Activated T-cell treated with anti-CD3 and anti-CD28 coated beads for 24 hours (primary cell): ENCODE data around the gene CD247.

Source experiments
- DNase-seq: peaks from one replicate; pipeline ENCODE4 v3.0.0-alpha.2; 2020; ENCODE audit warnings: low read depth

The CD247 gene

GRCh38 chr1:167512046-167512654 lies 6.2 kb downstream of the CD247 start:
- no peak for DNase-seq

GRCh38 chr1:167511374-167511986 lies 6.8 kb downstream of the CD247 start:
- no peak for DNase-seq

DNA sequence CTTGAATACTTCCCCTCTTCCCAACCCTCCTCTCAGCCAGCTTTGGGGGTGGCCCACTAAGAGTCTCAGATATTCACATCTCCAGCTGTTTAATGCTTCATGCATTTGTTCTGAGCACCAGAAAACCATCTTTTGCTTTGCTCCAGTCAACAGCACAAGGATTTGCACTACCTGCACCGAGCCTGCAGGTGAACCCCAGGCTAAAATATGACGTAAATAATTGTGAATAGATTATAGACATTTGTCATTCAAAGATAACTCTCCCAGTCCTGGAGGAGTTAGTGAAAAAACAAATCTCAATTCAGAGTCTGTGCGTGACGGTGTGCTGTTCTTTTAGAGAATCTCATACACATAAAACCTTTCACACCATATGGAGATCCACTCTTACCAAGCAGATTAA lies 7.4 kb downstream of the CD247 start:
- no peak for DNase-seq

GRCh38 chr1:167510244-167510643 lies 8.1 kb downstream of the CD247 start:
- DNase-seq, result no peak

DNA sequence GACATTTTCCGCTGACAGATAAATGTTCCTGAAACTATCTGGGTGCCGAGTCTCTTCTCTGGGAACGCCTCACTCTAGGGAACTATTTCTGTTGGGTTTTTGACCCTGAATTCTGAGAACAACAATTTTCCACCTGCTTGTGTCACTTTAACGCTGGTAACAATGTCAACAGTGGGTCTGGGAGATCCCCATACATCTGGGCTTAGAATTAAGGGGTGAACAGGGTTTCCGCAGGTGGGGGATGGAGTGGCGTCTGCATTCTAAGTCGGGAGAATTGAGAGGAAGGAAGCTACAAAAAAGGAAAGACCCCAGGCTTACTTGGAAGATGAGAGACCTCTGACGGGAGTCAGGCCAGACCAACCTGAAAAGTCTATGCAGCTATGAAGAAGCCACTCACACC lies 8.7 kb downstream of the CD247 start:
- no peak for DNase-seq

DNA sequence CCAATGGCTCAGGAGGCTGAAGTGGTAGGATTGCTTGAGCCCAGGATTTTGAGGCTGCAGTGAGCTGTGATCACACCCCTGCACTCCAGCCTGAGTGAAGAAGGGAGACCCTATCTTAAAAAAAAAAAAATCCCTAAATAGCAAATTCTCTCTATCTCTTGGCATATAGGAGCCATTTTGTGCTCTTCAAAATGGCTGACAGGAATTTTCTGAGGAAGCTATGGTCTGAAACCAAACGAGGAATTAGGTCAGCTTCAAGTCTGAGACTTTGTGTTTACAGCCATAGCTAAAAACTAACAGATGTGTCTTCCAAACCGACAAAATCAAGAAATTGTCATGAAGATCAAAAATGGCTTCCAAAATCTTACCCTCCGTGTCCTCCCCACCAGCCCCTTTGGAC lies 10.6 kb downstream of the CD247 start:
- no peak for DNase-seq

- DNase-seq, result no peak
Observed at GRCh38 chr1:167504467-167504827, 13.9 kb downstream of the CD247 start.

DNA sequence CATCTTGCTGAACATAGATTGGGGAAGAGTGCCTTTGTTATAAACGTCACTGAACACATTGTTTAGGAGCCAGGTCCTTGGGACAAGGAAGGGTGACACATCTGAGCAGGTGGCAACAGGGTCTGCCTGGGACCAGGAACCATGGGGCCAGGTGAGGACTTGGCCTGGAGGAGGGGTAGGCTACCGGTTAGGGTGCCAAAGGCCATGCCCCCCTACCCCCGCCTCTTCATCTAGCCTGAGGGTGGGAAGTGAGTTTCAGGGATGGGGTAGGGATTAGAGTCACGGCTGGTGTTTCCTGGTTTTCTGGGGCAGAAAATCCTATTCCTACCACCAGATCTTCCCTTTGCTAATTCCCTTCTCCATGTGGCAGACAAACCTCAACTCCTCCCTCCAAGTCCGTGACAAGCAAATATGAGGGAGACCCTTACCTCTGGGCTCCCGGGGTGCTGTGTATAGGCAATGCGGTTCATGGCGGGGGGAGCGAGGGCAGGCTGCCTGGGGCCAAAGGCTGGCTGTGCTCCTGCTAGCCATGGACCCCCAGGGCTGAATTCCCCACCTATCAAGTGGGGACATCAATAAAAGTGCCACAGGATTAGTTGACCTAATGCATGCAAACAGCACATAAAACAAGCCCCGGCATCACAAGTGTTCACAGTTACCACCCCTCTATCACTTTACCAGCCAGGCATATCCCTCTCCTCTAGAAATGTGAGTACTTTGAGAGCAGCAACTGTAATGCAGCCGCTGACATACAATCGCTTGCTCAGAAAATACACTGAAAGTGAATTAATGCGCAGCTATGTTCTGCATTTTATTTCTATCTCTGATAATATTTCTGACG lies 14.5 kb downstream of the CD247 start:
- no peak for DNase-seq

GRCh38 chr1:167502719-167503462 lies 15.4 kb downstream of the CD247 start:
- no peak for DNase-seq

DNA sequence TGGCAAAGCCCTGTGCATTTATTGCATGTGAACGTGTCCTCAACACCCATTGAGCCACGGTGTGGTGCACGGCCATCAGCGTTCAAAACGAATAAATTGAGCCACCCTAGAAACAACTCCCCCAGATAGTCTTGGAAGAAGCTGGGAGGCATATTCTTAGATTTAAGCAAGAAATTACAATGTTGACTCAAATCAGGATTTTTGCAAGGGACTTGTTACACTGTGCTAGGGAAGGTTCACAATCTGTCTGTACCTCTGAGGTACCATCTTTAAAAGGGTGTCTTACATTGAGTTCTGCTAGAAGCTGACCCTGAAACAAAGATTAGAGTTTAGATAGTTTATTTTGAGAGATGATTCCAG lies 16.2 kb downstream of the CD247 start:
- DNase-seq, result no peak

- peak; percentile 51 for DNase-seq
Observed at GRCh38 chr1:167501515-167502191, 16.7 kb downstream of the CD247 start.

GRCh38 chr1:167500283-167500860 lies 18.0 kb downstream of the CD247 start:
- DNase-seq, result no peak

- no peak for DNase-seq
Observed at GRCh38 chr1:167499664-167500101, 18.6 kb downstream of the CD247 start.

DNA sequence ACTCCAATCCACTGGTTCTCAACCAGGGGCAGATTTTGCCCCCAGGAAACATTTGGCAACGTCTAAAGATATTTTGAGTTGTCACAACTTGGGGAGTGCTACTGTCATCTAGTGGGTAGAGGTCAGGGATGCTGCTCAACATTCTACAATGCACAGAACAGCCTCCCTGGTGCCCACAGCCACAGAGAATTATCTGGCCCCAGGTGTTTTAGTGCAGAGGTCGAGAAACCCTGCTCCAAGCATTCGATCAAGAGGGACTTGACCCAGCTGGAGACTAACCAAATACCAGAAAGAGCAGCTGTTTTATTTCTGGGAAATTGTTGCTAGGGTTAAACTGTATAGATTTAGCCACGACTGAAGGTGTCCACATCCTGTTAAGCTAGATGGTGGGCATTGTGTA lies 19.2 kb downstream of the CD247 start:
- DNase-seq, result no peak

DNA sequence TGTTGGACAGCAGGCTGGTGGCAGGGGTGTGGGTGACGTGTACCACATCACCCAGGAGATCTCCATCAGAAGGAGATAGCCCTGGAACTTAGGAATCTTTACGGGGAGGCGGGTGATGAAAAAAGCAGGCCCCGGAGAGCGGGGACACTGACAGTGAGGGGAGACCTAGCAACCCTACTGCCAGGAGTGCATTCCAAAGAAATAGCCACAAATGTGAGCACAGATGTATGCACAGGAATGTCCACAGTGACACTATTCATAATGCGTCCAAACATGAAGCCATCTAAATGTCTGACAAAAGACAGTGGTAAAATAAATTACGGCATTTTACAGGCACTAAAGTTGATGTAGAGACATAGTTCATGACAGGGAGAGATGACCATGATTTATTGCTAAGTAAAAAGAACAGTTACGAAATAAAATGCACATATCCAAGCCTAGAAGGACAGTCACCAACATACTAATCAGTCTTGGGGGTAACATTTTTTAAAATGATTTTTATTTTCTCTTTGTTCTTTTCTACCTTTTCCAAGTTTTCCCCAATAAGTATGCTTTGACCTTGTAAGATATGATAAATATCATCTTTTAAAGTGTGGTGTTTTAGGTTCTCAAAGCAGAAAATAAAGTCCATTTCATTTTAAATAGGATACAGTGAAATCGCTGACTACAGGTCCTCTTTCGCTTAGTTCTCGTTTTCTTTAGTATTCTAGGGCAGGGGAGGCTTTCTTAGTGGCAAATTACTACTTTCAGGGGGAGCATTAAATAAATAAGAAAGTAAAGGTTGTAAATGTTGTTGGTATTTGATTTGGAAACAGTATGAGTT lies 21.3 kb downstream of the CD247 start:
- no peak for DNase-seq

- DNase-seq, result no peak
Observed at GRCh38 chr1:167493372-167493771, 25.0 kb downstream of the CD247 start.

- DNase-seq, result no peak
Observed at GRCh38 chr1:167492481-167492910, 25.8 kb downstream of the CD247 start.

- no peak for DNase-seq
Observed at GRCh38 chr1:167491586-167492461, 26.5 kb downstream of the CD247 start.

GRCh38 chr1:167490765-167491164 lies 27.6 kb downstream of the CD247 start:
- no peak for DNase-seq
